Measurements from ENCODE around the gene DNAH7.

DNAH7 gene

GRCh38 chr2:195782156-195782555 is 286.5 kb downstream of the DNAH7 start:
- DNase-seq = no peak

DNA sequence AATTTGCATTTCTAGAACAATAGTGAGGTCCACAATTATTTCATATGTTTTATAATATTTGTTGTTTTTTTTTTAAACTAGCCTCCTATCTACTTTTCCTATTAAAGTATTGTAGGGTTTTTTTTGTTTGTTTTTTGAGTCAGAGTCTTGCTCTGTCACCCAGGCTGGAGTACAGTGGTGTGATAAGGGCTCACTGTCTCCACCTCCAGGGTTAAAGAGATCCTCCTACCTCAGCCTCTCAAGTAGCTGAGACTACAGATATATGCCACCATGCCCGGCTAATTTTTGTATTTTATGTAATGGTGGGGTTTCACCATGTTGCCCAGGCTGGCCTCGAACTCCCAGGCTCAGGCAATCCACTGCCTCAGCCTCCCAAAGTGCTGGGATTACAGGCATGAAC is 289.1 kb downstream of the DNAH7 start:
- DNase-seq = no peak

DNA sequence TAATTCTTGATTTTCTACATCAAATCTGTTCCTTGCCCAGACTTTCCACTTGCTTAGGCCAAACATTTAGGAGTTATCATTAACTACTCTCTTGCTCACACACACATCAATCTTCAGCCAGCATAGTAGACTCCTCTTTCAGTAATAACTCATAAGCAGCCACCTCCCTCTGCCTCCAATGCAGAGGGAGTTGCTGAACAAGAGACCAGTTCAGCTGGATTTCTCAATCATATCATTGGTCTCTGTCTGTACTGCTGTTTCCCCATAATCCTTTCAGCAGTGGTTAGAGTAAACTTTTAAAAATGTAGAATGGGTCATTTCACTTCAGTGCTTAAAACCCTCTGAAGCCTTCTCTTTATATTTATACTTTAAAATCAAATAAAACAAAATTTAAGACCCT is 298.7 kb downstream of the DNAH7 start:
- DNase-seq = no peak

DNA sequence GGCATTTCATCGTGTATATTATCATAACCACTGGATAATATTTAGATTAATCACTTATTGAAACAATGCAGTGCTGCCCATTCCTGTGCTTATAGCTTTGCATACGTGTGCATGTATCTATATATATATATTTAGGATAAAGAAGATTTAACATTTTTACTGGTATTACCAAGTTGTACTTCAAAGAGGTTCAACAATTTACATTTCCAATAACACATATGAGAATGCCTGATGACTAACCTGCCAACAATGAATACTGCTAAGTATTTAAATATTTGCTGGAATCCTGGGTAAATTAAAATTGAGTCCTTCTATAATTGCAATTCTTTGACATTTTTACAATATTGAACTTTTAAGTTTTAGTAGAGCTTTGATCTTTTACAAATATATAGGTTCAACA is 300.2 kb downstream of the DNAH7 start:
- DNase-seq = no peak

GRCh38 chr2:195766691-195767090 is 301.9 kb downstream of the DNAH7 start:
- no peak for DNase-seq

- no peak for DNase-seq
Observed at GRCh38 chr2:195763866-195764265, 304.8 kb downstream of the DNAH7 start.

DNA sequence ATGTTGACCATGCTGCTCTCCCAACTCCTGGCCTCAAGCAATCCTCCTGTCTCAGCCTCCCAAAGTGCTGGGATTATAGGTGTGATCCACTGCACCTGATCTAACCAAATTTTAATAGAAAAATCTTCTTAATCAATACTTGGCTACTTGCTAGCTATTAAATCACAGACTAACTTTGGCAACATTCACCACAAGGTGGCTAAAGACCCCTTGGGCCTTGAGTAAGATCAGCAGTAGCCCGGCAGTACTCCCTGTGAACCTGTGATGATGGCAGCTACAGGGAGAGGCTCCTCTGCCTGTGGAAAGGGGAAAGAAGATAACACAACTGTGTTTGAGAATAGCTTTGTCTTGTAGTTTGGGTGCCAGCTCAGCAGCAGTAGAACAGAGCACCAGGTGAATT is 308.8 kb downstream of the DNAH7 start:
- DNase-seq = no peak

DNA sequence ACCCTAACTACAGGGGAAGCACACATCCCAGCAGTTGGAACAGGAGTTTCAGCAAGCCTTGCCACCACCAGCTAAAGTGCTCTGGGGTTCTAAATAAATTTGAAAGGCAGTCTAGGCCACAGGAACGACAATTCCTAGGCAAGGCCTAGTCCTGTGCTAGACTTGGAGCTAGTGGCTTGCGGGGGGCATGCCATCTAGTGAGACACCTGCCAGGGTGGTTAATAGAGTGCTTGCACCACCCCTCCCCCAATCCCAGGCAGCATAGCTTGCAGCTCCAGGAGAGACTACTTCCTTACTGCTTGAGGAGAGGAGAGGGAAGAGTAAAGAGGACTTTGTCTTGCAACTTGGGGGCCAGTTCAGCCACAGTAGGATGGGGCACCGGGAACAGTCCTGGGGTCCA is 309.8 kb downstream of the DNAH7 start:
- DNase-seq = no peak

DNA sequence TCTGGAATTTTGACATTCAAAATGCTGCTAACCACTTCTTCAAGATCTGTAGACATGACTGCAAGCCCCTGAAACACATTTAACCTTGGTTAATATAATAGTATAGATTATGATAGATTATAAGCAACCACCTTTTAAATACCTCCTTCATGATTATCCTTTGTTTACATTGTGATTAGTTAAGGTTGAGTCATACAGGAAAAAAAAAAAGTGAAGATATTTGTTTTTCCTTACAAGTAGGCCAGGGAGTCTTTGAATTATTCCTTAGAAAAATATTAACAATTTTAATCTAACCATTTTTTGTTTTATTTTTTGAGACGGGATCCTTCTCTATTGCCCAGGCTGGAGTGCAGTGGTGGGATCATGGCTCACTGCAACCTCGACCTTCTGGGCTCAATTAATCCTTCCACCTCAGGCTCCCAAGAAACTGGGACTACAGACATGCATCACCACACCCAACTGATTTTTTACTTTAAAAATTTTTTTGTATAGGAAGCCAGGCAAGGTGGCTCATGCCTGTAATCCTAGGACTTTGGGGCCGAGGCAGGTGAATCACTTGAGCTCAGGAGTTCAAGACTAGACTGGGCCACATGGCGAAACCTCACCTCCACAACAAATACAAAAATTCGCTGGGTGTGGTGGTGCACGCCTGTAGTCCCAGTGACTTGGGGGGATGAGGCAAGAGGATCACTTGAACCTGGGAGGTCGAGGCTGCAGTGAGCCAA is 312.3 kb downstream of the DNAH7 start:
- DNase-seq = no peak

- DNase-seq = no peak
Observed at GRCh38 chr2:195741191-195741590, 327.4 kb downstream of the DNAH7 start.

- no peak for DNase-seq
Observed at GRCh38 chr2:195737511-195738325, 330.9 kb downstream of the DNAH7 start.

DNA sequence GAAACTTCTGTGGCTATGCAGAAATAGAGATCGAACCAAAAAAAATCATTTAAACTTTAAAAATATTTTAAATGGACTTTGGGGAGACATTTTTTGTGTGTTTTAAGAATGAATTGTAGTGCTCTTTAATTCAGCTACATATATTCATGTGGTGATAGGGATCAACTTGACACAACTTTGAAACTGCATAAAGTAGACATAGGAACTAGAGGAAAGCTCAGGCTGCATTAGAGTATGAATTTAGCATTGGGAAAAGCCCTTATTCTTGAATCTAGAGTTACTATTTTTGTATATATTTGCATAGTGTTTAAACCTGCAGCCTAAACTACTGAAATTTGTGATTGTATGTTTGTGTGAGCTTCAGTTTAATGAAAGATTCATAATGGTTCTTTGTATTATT is 333.3 kb downstream of the DNAH7 start:
- no peak for DNase-seq

DNA sequence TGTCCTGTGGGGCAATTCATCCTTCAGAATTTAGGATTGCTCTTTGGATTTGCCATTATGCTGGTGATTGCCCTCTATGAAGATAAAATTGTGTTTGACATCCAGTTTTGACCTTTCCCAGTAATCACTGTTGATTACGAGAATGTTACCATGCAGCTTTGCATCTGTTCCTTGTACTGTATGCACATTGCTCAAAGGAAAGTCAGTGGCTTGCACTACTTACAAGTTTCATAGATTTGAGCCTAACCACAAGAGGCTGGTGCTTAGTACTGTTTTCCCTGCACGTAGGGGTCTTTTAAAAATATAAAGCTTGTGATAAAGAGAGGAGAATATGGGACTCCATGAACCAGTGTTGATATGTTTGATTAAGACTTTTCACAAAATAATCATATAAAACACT is 333.7 kb downstream of the DNAH7 start:
- DNase-seq = no peak

- DNase-seq = no peak
Observed at GRCh38 chr2:195734395-195734794, 334.2 kb downstream of the DNAH7 start.

DNA sequence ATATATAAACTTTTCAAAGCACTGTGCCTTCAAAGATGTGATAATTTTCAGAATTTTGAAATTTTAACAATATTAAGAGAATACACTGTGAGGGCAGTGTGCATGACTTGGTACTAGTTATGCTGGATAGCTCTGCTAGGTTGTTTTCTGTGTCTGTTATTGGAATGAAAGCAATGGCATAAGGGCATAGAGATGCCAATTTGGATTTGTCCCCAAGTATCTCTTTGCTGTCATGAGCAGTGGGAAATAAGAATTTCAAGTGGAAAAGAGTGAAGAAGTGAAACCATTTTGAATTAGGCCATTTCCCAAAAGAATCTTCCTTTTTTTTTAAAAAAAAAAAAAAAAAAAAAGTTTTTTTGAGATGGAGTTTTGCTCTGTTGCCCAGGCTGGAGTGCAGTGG is 334.8 kb downstream of the DNAH7 start:
- DNase-seq = no peak

- DNase-seq = no peak
Observed at GRCh38 chr2:195732574-195732973, 336.1 kb downstream of the DNAH7 start.

DNA sequence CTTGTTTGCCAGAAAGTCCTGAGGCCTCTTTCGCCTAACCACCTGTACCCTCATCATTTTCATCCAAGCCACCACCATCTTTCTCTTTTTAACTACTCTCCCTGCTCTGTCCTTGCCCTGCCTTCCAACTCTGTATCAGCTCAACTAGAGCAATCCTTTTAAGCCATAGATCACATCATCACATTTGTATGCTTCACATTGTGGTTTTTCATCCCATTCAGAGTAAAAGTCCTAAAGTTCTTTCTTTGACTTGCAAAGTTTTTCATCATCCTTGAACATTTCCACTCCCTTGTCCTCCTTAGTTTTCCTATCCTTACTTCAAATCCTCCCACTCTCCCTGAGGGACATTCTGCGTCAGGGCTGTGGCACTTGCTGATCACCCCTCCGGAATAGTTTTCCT is 337.7 kb downstream of the DNAH7 start:
- no peak for DNase-seq

- DNase-seq = no peak
Observed at GRCh38 chr2:195727106-195727505, 341.5 kb downstream of the DNAH7 start.

DNA sequence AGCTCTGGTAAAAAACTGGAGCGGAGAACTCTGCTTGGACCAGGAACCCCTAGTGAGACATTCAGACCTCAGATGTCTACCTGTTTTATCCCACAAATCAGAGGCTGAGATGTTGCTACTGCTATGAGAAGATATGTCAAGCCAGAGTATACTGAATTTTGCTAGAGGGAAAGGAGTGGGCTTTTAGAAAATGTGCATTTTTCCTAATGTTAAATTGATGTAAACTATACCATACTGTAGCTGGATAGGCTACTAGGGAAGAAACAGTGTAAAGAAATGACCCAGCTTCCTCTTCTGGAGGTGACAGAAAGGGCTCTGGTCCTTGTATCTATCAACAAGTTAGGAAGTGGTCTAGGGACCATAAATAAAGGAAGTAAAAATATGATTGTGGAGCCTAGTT is 346.6 kb downstream of the DNAH7 start:
- no peak for DNase-seq

- no peak for DNase-seq
Observed at GRCh38 chr2:195721042-195721441, 347.6 kb downstream of the DNAH7 start.

DNA sequence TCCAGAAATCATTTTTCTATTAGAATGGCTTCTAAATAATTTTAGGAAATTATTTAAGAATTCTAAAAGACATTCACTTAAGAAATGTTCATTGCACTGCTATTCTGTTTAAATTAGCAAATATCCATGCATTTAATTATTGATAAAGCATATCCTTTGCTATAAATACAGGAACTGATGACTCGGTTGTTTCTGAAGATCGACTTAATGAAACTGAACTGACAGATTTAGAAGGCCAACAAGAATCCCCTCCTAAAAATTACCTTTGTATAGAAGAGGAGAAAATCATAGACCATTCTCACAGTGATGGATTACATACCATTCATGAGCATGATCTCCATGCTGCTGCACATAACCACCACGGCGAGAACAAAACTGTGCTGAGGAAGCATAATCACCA is 352.2 kb downstream of the DNAH7 start:
- no peak for DNase-seq

GRCh38 chr2:195711478-195711877 is 357.2 kb downstream of the DNAH7 start:
- DNase-seq = no peak

DNA sequence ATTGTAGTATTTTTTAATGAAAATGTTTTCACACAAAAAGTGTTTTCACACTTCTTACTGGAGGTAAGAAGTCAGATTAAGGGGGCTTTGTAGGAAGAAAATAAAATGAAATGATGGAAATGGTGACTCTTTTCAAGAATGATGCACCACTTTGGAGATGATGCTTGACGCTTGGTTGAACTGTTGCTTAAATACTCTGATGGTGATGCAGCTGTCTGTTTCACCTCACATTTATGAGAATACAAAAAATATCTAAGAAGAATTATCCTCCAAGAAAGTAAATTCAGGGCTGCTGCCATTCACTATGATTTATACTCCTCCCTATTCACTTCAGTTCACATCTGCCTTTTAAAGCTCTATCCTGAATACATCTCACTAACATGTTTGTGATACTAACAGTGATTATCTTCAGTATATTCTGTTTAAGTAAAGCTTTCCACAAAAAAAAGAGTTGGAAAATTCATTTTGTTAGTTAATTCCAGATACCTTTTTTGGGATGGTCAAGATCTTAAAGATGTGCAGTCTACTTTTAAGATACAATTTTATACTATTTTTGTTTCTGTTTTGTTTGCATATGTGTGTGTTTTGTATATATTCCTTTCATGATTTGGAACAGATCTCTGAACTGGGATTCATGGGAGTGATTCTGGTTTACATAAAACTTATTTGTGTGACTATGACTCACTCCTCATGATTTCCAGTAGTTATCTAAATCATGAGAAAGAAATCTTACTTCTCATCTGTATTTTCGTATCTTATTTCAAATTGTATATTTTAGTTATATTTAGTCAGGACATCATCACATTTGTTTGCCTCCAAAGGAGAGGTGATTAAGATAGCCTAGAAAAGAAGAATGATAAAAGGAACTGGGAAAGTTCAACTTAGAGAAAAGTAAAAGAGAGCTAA is 358.5 kb downstream of the DNAH7 start:
- no peak for DNase-seq
